GM23338 (cell line): ENCODE results near the gene GCNT3. TPM values are rescaled to one million over a fixed set of nuclear protein-coding genes. Genes with fewer than 3 reads are reported as not detected.

ENCODE experiments used
- ATAC-seq: fragments of 200-7000 bp; cut with Tn5 transposase; 3 replicates; pipeline ENCODE4 v1.9.1; 2020
- DNase-seq: peaks from one replicate; pipeline ENCODE4 v3.0.0-alpha.2; 2015; ENCODE audit warnings: low spot score
- H2AFZ ChIP-seq: fragments of 200-600 bp; sonication (generic); 2 replicates; pipeline ENCODE4 v1.8.0; 2016; ENCODE audit warnings: antibody characterized with exemption, mild to moderate bottlenecking, moderate library complexity
- H3F3A ChIP-seq: fragments of 200-600 bp; sonication (generic); replicated peaks from 2 replicates; pipeline ENCODE4 v1.8.0; 2017; ENCODE audit warnings: antibody characterized with exemption, mixed run types, low read depth
- H3K27ac ChIP-seq: fragments of 200-600 bp; sonication (generic); 2 replicates; pipeline ENCODE4 v1.6.1; 2016; ENCODE audit warnings: low read depth
- H3K27me3 ChIP-seq: fragments of 200-600 bp; sonication (generic); 2 replicates; pipeline ENCODE4 v1.8.0; 2016; ENCODE audit warnings: mild to moderate bottlenecking, mixed run types, moderate library complexity; ENCODE audit not compliant: insufficient read depth
- H3K36me3 ChIP-seq: fragments of 200-600 bp; sonication (generic); 2 replicates; pipeline ENCODE4 v1.8.0; 2016; ENCODE audit warnings: mild to moderate bottlenecking; ENCODE audit not compliant: insufficient read depth
- H3K4me1 ChIP-seq: fragments of 200-600 bp; sonication (generic); 2 replicates; pipeline ENCODE4 v1.8.0; 2016; ENCODE audit warnings: mild to moderate bottlenecking, moderate library complexity; ENCODE audit not compliant: insufficient read depth
- H3K4me2 ChIP-seq: fragments of 200-600 bp; sonication (generic); 2 replicates; pipeline ENCODE4 v1.7.1; 2017; ENCODE audit warnings: mixed run types
- H3K4me3 ChIP-seq: fragments of 200-600 bp; sonication (generic); 2 replicates; pipeline ENCODE4 v1.6.1; 2016; ENCODE audit warnings: mixed run types
- H3K79me2 ChIP-seq: fragments of 200-600 bp; sonication (generic); replicated peaks from 2 replicates; pipeline ENCODE4 v1.8.0; 2017; ENCODE audit warnings: mild to moderate bottlenecking; ENCODE audit not compliant: insufficient read depth
- H3K9me2 ChIP-seq: fragments of 200-600 bp; sonication (generic); 2 replicates; pipeline ENCODE4 v1.8.0; 2017; ENCODE audit not compliant: insufficient read depth
- H4K20me1 ChIP-seq: fragments of 200-600 bp; sonication (generic); replicated peaks from 2 replicates; pipeline ENCODE4 v1.8.0; 2017; ENCODE audit warnings: mild to moderate bottlenecking; ENCODE audit not compliant: insufficient read depth
- H3K27ac Mint-ChIP-seq: 2 replicates; pipeline ENCODE4 v1.8.0; 2020; ENCODE audit warnings: inconsistent platforms, mild to moderate bottlenecking, moderate library complexity, mixed read lengths
- H3K27me3 Mint-ChIP-seq: 3 replicates; pipeline ENCODE4 v1.8.0; 2022; ENCODE audit warnings: low read depth, mild to moderate bottlenecking, moderate library complexity, mixed read lengths, inconsistent platforms; ENCODE audit not compliant: insufficient read depth, poor library complexity
- H3K36me3 Mint-ChIP-seq: 3 replicates; pipeline ENCODE4 v1.8.0; 2021; ENCODE audit warnings: low read depth, mild to moderate bottlenecking, inconsistent platforms, moderate library complexity, mixed read lengths
- H3K4me1 Mint-ChIP-seq: 3 replicates; pipeline ENCODE4 v1.8.0; 2020; ENCODE audit warnings: mild to moderate bottlenecking, inconsistent platforms, mixed read lengths
- H3K4me3 Mint-ChIP-seq: 3 replicates; pipeline ENCODE4 v1.8.0; 2021; ENCODE audit warnings: moderate library complexity, mild to moderate bottlenecking, inconsistent platforms, mixed read lengths
- H3K9me3 Mint-ChIP-seq: 3 replicates; pipeline ENCODE4 v1.8.0; 2020; ENCODE audit warnings: moderate library complexity, mild to moderate bottlenecking, inconsistent platforms, mixed read lengths
- CREB1 ChIP-seq: fragments of 250-450 bp; sonication (Bioruptor Pico); IDR thresholded peaks from 2 replicates; pipeline ENCODE4 v1.5.0; 2020; ENCODE audit warnings: low read depth, mild to moderate bottlenecking, moderate library complexity
- CTCF ChIP-seq, 2 experiments: fragments of 200-600 bp in 1 of 2; sonication (generic) in 1 of 2; conservative IDR thresholded peaks; 2 replicates each; pipeline versions ENCODE4 v1.5.1 to v1.6.1; 2016 to 2017; ENCODE audit warnings: antibody characterized with exemption in 2 of 2, low read depth in 2 of 2, mild to moderate bottlenecking in 2 of 2, moderate library complexity in 1 of 2
- ETS1 ChIP-seq: IDR thresholded peaks from 2 replicates; pipeline ENCODE4 v1.6.1; 2016; ENCODE audit warnings: antibody characterized with exemption
- EZH2 ChIP-seq: fragments of 200-600 bp; sonication (generic); IDR thresholded peaks from one replicate; pipeline ENCODE4 v1.8.0; 2017; ENCODE audit warnings: antibody characterized with exemption, mild to moderate bottlenecking, low read depth; ENCODE audit not compliant: unreplicated experiment
- EZH2phosphoT487 ChIP-seq: fragments of 200-600 bp; sonication (generic); IDR thresholded peaks from one replicate; pipeline ENCODE4 v1.8.1; 2018; ENCODE audit warnings: antibody characterized with exemption; ENCODE audit not compliant: unreplicated experiment
- JUNB ChIP-seq: IDR thresholded peaks from one replicate; pipeline ENCODE4 v1.6.1; 2016; ENCODE audit warnings: antibody characterized with exemption; ENCODE audit not compliant: unreplicated experiment
- NANOG ChIP-seq: IDR thresholded peaks from 2 replicates; pipeline ENCODE4 v1.6.1; 2016; ENCODE audit warnings: antibody characterized with exemption, borderline replicate concordance
- POLR2AphosphoS5 ChIP-seq: IDR thresholded peaks from 2 replicates; pipeline ENCODE4 v1.6.1; 2016; ENCODE audit warnings: antibody characterized with exemption, low read depth
- REST ChIP-seq: IDR thresholded peaks from one replicate; pipeline ENCODE4 v1.6.1; 2018; ENCODE audit warnings: antibody characterized with exemption; ENCODE audit not compliant: unreplicated experiment
- STAT1 ChIP-seq: IDR thresholded peaks from one replicate; pipeline ENCODE4 v1.6.1; 2016; ENCODE audit warnings: antibody characterized with exemption; ENCODE audit not compliant: unreplicated experiment
- ZNF114 ChIP-seq: fragments of 250-450 bp; sonication (Bioruptor Pico); IDR thresholded peaks from 2 replicates; pipeline ENCODE4 v1.5.0; 2020; ENCODE audit warnings: mild to moderate bottlenecking, moderate library complexity
- ZNF331 ChIP-seq: fragments of 250-450 bp; sonication (Bioruptor Pico); IDR thresholded peaks from 2 replicates; pipeline ENCODE4 v1.5.0; 2020; ENCODE audit warnings: low read depth, mild to moderate bottlenecking, moderate library complexity
- polyA plus RNA-seq: library from polyadenylated mRNA; unstranded; fragments of >200 nt; fragmentation: Nextera tagmentation; extraction: Ambion mirVana; gene quantifications from 2 replicates; pipeline ENCODE4 v1.2.1, GENCODE V29; 2016
- total RNA-seq: library from RNA; depleted of rRNA; stranded (reverse); fragments of >200 nt; shearing (Covaris generic); gene quantifications from 2 replicates; pipeline ENCODE4 v1.2.3, GENCODE V29; 2014
- TF ChIP-seq, protein P1 (sequence below): fragments of 250-450 bp; sonication (Bioruptor Pico); IDR thresholded peaks from 2 replicates; pipeline ENCODE4 v1.5.0; 2020; ENCODE audit warnings: mild to moderate bottlenecking, moderate library complexity

GCNT3 gene
- total and polyA plus RNA-seq, 2 experiments from 2014 or later = not detected

DNA sequence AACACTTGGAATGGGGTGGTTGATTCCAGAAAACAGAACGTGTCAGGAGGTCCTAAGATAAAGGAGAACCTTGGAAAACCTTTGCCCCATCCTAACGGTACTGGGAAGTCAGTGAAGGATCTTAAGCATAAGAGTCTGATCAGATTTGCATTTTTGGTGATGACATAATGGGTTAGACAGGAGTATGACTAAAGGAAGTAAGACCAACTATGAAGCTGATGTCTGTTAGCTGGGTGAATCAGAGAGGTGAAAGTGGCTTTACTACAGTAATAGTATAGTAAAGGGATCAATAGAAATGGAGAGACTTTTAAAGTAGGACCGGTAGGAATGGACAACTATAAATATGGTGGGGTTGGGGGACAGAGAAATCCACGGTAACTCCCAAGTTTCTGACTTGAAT lies 33.2 kb downstream of the GCNT3 start:
- TF ChIP-seq CREB1 (CRISPR knock-in tag) (no peak), JUNB (no peak), POLR2AphosphoS5 (no peak), ZNF331 (no peak), STAT1 (no peak), NANOG (no peak), EZH2phosphoT487 (no peak), REST (no peak), ETS1 (no peak), ZNF114 (CRISPR knock-in tag) (no peak), CTCF (conservative IDR thresholded peaks at IDR 0.05; ENCODE audit: low read depth in 2 of 2) (no peak), EZH2 (no peak)
- TF ChIP-seq, protein P1, sequence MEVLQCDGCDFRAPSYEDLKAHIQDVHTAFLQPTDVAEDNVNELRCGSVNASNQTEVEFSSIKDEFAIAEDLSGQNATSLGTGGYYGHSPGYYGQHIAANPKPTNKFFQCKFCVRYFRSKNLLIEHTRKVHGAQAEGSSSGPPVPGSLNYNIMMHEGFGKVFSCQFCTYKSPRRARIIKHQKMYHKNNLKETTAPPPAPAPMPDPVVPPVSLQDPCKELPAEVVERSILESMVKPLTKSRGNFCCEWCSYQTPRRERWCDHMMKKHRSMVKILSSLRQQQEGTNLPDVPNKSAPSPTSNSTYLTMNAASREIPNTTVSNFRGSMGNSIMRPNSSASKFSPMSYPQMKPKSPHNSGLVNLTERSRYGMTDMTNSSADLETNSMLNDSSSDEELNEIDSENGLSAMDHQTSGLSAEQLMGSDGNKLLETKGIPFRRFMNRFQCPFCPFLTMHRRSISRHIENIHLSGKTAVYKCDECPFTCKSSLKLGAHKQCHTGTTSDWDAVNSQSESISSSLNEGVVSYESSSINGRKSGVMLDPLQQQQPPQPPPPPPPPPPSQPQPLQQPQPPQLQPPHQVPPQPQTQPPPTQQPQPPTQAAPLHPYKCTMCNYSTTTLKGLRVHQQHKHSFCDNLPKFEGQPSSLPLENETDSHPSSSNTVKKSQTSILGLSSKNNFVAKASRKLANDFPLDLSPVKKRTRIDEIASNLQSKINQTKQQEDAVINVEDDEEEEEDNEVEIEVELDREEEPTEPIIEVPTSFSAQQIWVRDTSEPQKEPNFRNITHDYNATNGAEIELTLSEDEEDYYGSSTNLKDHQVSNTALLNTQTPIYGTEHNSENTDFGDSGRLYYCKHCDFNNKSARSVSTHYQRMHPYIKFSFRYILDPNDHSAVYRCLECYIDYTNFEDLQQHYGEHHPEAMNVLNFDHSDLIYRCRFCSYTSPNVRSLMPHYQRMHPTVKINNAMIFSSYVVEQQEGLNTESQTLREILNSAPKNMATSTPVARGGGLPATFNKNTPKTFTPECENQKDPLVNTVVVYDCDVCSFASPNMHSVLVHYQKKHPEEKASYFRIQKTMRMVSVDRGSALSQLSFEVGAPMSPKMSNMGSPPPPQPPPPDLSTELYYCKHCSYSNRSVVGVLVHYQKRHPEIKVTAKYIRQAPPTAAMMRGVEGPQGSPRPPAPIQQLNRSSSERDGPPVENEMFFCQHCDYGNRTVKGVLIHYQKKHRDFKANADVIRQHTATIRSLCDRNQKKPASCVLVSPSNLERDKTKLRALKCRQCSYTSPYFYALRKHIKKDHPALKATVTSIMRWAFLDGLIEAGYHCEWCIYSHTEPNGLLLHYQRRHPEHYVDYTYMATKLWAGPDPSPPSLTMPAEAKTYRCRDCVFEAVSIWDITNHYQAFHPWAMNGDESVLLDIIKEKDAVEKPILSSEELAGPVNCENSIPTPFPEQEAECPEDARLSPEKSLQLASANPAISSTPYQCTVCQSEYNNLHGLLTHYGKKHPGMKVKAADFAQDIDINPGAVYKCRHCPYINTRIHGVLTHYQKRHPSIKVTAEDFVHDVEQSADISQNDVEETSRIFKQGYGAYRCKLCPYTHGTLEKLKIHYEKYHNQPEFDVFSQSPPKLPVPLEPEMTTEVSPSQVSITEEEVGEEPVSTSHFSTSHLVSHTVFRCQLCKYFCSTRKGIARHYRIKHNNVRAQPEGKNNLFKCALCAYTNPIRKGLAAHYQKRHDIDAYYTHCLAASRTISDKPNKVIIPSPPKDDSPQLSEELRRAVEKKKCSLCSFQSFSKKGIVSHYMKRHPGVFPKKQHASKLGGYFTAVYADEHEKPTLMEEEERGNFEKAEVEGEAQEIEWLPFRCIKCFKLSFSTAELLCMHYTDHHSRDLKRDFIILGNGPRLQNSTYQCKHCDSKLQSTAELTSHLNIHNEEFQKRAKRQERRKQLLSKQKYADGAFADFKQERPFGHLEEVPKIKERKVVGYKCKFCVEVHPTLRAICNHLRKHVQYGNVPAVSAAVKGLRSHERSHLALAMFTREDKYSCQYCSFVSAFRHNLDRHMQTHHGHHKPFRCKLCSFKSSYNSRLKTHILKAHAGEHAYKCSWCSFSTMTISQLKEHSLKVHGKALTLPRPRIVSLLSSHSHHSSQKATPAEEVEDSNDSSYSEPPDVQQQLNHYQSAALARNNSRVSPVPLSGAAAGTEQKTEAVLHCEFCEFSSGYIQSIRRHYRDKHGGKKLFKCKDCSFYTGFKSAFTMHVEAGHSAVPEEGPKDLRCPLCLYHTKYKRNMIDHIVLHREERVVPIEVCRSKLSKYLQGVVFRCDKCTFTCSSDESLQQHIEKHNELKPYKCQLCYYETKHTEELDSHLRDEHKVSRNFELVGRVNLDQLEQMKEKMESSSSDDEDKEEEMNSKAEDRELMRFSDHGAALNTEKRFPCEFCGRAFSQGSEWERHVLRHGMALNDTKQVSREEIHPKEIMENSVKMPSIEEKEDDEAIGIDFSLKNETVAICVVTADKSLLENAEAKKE (CRISPR knock-in tag) = no peak
- Histone ChIP-seq H3K4me2 (no peak overlapping the region), H3F3A (no peaks in the 10 kb centered on the region), H2AFZ (no peak overlapping the region), H3K27me3 (no peaks in the 10 kb centered on the region), H3K79me2 (peaks cover 13% of the 10 kb centered on the region; the same call in 1 of the 2 replicates), H3K4me3 (no peak overlapping the region), H3K36me3 (peaks cover 5% of the 10 kb centered on the region), H3K27ac (no peak overlapping the region), H3K4me1 (no peaks in the 10 kb centered on the region), H4K20me1 (peaks cover 11% of the 10 kb centered on the region), H3K9me2 (no peaks in the 10 kb centered on the region)
- H3K9me3 Mint-ChIP-seq = no peaks in the 10 kb centered on the region
- H3K36me3 Mint-ChIP-seq = peaks cover 39% of the 10 kb centered on the region
- DNase-seq (no peak), ATAC-seq (no peak)
- H3K27me3 Mint-ChIP-seq = no peaks in the 10 kb centered on the region
- H3K4me3 Mint-ChIP-seq = no peak overlapping the region
- H3K4me1 Mint-ChIP-seq = no peaks in the 10 kb centered on the region
- no peak overlapping the region for H3K27ac Mint-ChIP-seq
